ENCODE results near the gene ALS2CL. TPM values are rescaled to one million over a fixed set of nuclear protein-coding genes. Genes with fewer than 3 reads are reported as not detected.

ALS2CL gene
- total RNA-seq, 1 experiment from 2014 or later: 0.24 TPM

DNA sequence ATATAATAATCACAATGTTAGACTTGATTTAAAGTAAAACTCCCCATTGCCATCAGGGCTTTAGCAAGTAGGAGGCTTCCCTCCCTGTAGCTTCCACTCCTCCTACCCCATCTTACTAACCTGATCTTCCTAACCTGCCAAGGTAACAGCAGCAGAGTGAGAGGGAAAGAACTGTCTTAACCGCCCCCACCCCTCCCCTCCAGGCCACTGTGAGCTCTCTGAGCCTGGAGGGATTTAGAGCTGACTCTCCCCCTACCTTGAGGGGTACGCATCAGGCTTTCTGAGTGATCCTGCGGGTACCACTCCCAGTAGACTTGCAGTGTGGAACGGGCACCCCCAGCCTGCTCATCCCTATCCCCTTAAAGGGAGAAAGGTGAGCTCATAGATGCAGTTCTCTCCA is 35.6 kb upstream of the ALS2CL start:
- no TSS peak for BruUV-seq (replicated peaks)
- no peaks in the 10 kb centered on the region for H3K27me3 ChIP-seq (replicated peaks; ENCODE audit: insufficient read depth, low read depth, low read length, poor library complexity)
- no peak overlapping the region for H3K4me3 ChIP-seq (ENCODE audit: low read depth, low read length, poor library complexity, severe bottlenecking)
- H3K4me1 ChIP-seq (ENCODE audit: insufficient read depth, low read length, poor library complexity, severe bottlenecking): no peaks in the 10 kb centered on the region
- no peaks in the 10 kb centered on the region for H3K9me3 ChIP-seq (ENCODE audit: low read depth, low read length, poor library complexity, severe bottlenecking)
- CTCF ChIA-PET: no interaction called here
- POLR2A ChIA-PET (ENCODE audit: low non-redundant PET): no interaction called here
- TF ChIP-seq, protein P1, sequence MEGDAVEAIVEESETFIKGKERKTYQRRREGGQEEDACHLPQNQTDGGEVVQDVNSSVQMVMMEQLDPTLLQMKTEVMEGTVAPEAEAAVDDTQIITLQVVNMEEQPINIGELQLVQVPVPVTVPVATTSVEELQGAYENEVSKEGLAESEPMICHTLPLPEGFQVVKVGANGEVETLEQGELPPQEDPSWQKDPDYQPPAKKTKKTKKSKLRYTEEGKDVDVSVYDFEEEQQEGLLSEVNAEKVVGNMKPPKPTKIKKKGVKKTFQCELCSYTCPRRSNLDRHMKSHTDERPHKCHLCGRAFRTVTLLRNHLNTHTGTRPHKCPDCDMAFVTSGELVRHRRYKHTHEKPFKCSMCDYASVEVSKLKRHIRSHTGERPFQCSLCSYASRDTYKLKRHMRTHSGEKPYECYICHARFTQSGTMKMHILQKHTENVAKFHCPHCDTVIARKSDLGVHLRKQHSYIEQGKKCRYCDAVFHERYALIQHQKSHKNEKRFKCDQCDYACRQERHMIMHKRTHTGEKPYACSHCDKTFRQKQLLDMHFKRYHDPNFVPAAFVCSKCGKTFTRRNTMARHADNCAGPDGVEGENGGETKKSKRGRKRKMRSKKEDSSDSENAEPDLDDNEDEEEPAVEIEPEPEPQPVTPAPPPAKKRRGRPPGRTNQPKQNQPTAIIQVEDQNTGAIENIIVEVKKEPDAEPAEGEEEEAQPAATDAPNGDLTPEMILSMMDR (conservative IDR thresholded peaks at IDR 0.05; ENCODE audit: low read depth, low read length): no peak
- no peak for TF ChIP-seq EZH2 (IDR thresholded peaks at IDR 0.05; ENCODE audit: borderline replicate concordance, low read depth, low read length, poor library complexity, severe bottlenecking)
- intact Hi-C loops (cut with micrococcal nuclease; ENCODE audit: unreplicated experiment): no loop called here
- no peak for DNase-seq (ENCODE audit: low spot score)
- H3K27ac ChIP-seq (ENCODE audit: low read depth, low read length, poor library complexity, severe bottlenecking): no peak overlapping the region
- no peaks in the 10 kb centered on the region for H3K36me3 ChIP-seq (ENCODE audit: insufficient read depth, low read length, poor library complexity, severe bottlenecking)

DNA sequence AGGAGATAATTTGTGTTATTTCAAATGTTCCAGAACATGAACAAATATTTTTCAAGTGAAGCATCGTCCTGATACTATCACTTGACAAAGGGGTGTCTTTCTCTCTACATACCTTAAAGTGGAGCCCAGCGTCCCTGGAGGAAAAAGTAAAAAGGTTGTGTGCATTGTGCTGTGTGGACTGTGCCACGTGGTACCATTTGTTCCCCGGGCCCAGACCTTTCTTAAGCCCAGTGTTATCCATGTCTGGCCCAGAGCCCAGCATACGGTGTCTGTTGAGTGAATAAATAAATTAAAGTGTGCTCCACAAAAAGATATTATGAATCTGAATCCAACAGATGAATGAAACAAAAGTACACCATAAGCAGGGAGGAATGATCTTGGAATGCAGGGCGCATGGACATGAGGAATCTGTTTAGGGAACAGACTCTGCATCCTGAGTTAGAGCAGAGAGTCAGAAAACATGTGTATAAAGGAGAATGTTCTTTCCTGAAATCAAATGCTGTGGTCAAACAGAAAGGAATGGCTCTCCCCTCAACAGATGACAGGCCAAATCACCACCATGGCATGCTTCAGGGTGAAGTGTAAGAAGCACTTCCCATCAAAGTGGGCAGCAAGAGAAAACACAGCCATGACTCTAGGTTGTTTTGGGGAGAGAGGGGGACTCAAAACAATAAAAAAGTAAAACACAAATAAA is 32.3 kb upstream of the ALS2CL start:
- Histone ChIP-seq H3K36me3 (ENCODE audit: insufficient read depth, low read length, poor library complexity, severe bottlenecking) (no peaks in the 10 kb centered on the region), H3K27ac (ENCODE audit: low read depth, low read length, poor library complexity, severe bottlenecking) (no peak overlapping the region), H3K9me3 (ENCODE audit: low read depth, low read length, poor library complexity, severe bottlenecking) (no peaks in the 10 kb centered on the region), H3K4me3 (ENCODE audit: low read depth, low read length, poor library complexity, severe bottlenecking) (no peak overlapping the region), H3K4me1 (ENCODE audit: insufficient read depth, low read length, poor library complexity, severe bottlenecking) (no peaks in the 10 kb centered on the region), H3K27me3 (replicated peaks; ENCODE audit: insufficient read depth, low read depth, low read length, poor library complexity) (no peaks in the 10 kb centered on the region)
- DNase-seq (ENCODE audit: low spot score): no peak
- ChIA-PET CTCF (no interaction called here), POLR2A (ENCODE audit: low non-redundant PET) (no interaction called here)
- no TSS peak for BruUV-seq (replicated peaks)
- intact Hi-C loops (cut with micrococcal nuclease; ENCODE audit: unreplicated experiment): no loop called here
- TF ChIP-seq EZH2 (IDR thresholded peaks at IDR 0.05; ENCODE audit: borderline replicate concordance, low read depth, low read length, poor library complexity, severe bottlenecking): no peak
- TF ChIP-seq, protein P1 (conservative IDR thresholded peaks at IDR 0.05; ENCODE audit: low read depth, low read length): no peak

DNA sequence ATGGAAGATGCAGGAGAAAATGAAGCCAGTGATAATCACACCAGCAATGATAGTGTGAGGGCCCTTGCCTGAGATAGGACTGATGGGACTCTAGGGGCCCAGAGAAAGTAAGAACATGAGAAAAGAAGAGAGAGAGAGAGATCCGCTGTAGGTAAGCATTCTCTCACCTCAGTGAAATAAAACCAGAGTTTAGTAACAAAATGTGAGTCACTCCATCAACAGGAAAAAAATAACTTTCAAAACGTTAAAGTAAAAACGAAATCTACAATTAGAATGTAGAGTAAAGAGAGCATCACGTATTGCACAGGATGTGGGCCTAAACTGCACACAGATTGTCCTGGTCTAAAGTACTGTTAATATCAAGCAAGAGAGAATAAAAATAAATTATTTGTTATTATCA is 30.9 kb upstream of the ALS2CL start:
- intact Hi-C loops (cut with micrococcal nuclease; ENCODE audit: unreplicated experiment): no loop called here
- POLR2A ChIA-PET (ENCODE audit: low non-redundant PET): no interaction called here
- Histone ChIP-seq H3K27me3 (replicated peaks; ENCODE audit: insufficient read depth, low read depth, low read length, poor library complexity) (no peaks in the 10 kb centered on the region), H3K9me3 (ENCODE audit: low read depth, low read length, poor library complexity, severe bottlenecking) (no peaks in the 10 kb centered on the region), H3K4me1 (ENCODE audit: insufficient read depth, low read length, poor library complexity, severe bottlenecking) (no peaks in the 10 kb centered on the region), H3K27ac (ENCODE audit: low read depth, low read length, poor library complexity, severe bottlenecking) (no peak overlapping the region), H3K36me3 (ENCODE audit: insufficient read depth, low read length, poor library complexity, severe bottlenecking) (no peaks in the 10 kb centered on the region), H3K4me3 (ENCODE audit: low read depth, low read length, poor library complexity, severe bottlenecking) (no peak overlapping the region)
- CTCF ChIA-PET: no interaction called here
- no TSS peak for BruUV-seq (replicated peaks)
- no peak for DNase-seq (ENCODE audit: low spot score)
- TF ChIP-seq, protein P1 (conservative IDR thresholded peaks at IDR 0.05; ENCODE audit: low read depth, low read length): no peak
- TF ChIP-seq EZH2 (IDR thresholded peaks at IDR 0.05; ENCODE audit: borderline replicate concordance, low read depth, low read length, poor library complexity, severe bottlenecking): no peak

All from A673 (cell line).